HCT116 (cell line): ENCODE results near the gene ATP6V0D1. TPM values are rescaled to one million over a fixed set of nuclear protein-coding genes. Genes with fewer than 3 reads are reported as not detected.

Experiments
- ATAC-seq: fragments of 200-7000 bp; cut with Tn5 transposase; 2 replicates; pipeline ENCODE4 v1.9.1; 2020; ENCODE audit warnings: mild to moderate bottlenecking, moderate library complexity
- BruUV-seq: library from RNA; stranded (reverse); fragments of 400-500 nt; replicated peaks from 2 replicates; lab custom pipeline; 2021; lab: Mats Ljungman, UMichigan
- CTCF ChIA-PET: fragments of 300-600 bp; sonication (Branson Sonifier 250); formaldehyde crosslinking; loops from one replicate; lab custom pipeline; 2021; ENCODE audit warnings: antibody characterized with exemption; lab: Charles Lee
- POLR2A ChIA-PET: fragments of 300-600, 350-600 bp; sonication (Branson Sonifier 250); formaldehyde crosslinking; loops from one replicate; lab custom pipeline; 2021; ENCODE audit warnings: antibody characterized with exemption; lab: Charles Lee
- RAD21 ChIA-PET, 2 experiments: fragments of 300-600 bp; sonication (Branson Sonifier 250); formaldehyde crosslinking; loops; one replicate each; lab custom pipeline; 2023; ENCODE audit warnings: low total read pairs in 2 of 2; ENCODE audit not compliant: uncharacterized antibody in 2 of 2, unreplicated experiment in 2 of 2, low non-redundant PET in 1 of 2; lab: Charles Lee
- DNase-seq: peaks from one replicate; pipeline ENCODE4 v3.0.0-alpha.2; 2010; ENCODE audit warnings: low read depth, low spot score
- H2AFZ ChIP-seq: fragments of 200-600 bp; shearing (Covaris generic), sonication (generic); 2 replicates; pipeline ENCODE4 v1.6.1; 2017; ENCODE audit warnings: low read depth, mixed run types, mixed read lengths, antibody characterized with exemption, low read length; ENCODE audit not compliant: poor library complexity, severe bottlenecking
- H3K27ac ChIP-seq: 2 replicates; pipeline ENCODE4 v1.5.1; 2012; ENCODE audit warnings: low read depth, low read length
- H3K27me3 ChIP-seq: fragments of 200-600 bp; sonication (generic); 2 replicates; pipeline ENCODE4 v1.6.1; 2016; ENCODE audit warnings: mixed run types, low read length, mixed read lengths; ENCODE audit not compliant: insufficient read depth
- H3K36me3 ChIP-seq, 2 experiments: fragments of 200-500 bp in 1 of 2; fragments of 200-600 bp in 1 of 2; sonication (Bioruptor generic) in 1 of 2; sonication (generic) in 1 of 2; 2 replicates each; pipeline versions ENCODE4 v1.5.1 to v1.6.1; 2014 to 2016; ENCODE audit warnings: low read length in 2 of 2, inconsistent platforms in 1 of 2, mixed read lengths in 1 of 2, mixed run types in 1 of 2; ENCODE audit not compliant: insufficient read depth in 2 of 2, control insufficient read depth in 1 of 2
- H3K4me1 ChIP-seq, 2 experiments: fragments of 200-600 bp in 1 of 2; sonication (generic) in 1 of 2; 2 replicates each; pipeline versions ENCODE4 v1.5.1 to v1.6.1; 2012 to 2017; ENCODE audit warnings: low read length in 2 of 2, inconsistent platforms in 1 of 2, mild to moderate bottlenecking in 1 of 2, mixed read lengths in 1 of 2, mixed run types in 1 of 2, moderate library complexity in 1 of 2; ENCODE audit not compliant: insufficient read depth in 2 of 2, control insufficient read depth in 1 of 2
- H3K4me2 ChIP-seq: fragments of 200-600 bp; sonication (generic); 2 replicates; pipeline ENCODE4 v1.6.1; 2017; ENCODE audit warnings: mixed run types, low read length, mixed read lengths
- H3K4me3 ChIP-seq, 2 experiments: fragments of 200-600 bp in 1 of 2; sonication (generic) in 1 of 2; replicated peaks in 1 of 2; 2 replicates each; pipeline ENCODE4 v1.5.1; 2011 to 2016; ENCODE audit warnings: low read length in 2 of 2, control low read depth in 1 of 2, low read depth in 1 of 2, mild to moderate bottlenecking in 1 of 2, mixed read lengths in 1 of 2, mixed run types in 1 of 2
- H3K79me2 ChIP-seq: fragments of 200-600 bp; sonication (generic); 2 replicates; pipeline ENCODE4 v1.6.1; 2017; ENCODE audit warnings: mild to moderate bottlenecking, mixed run types, low read length, moderate library complexity, mixed read lengths; ENCODE audit not compliant: insufficient read depth
- H3K9ac ChIP-seq: fragments of 200-600 bp; sonication (generic); 2 replicates; pipeline ENCODE4 v1.6.1; 2016; ENCODE audit warnings: low read length, mixed read lengths
- H3K9me2 ChIP-seq: fragments of 200-600 bp; sonication (generic), shearing (Covaris generic); 2 replicates; pipeline ENCODE4 v1.6.1; 2017; ENCODE audit warnings: mixed run types, mild to moderate bottlenecking, moderate library complexity; ENCODE audit not compliant: insufficient read depth
- H3K9me3 ChIP-seq, 2 experiments: fragments of 200-500 bp in 1 of 2; fragments of 200-600 bp in 1 of 2; sonication (Bioruptor generic) in 1 of 2; sonication (generic) in 1 of 2; 2 replicates each; pipeline ENCODE4 v1.6.1; 2014 to 2017; ENCODE audit warnings: low read length in 2 of 2, mixed read lengths in 2 of 2, inconsistent platforms in 1 of 2, low read depth in 1 of 2, mild to moderate bottlenecking in 1 of 2, mixed run types in 1 of 2, moderate library complexity in 1 of 2; ENCODE audit not compliant: control insufficient read depth in 1 of 2, insufficient read depth in 1 of 2
- H4K20me1 ChIP-seq: fragments of 200-600 bp; sonication (generic), shearing (Covaris generic); 2 replicates; pipeline ENCODE4 v1.6.1; 2017; ENCODE audit warnings: mixed run types, mild to moderate bottlenecking, moderate library complexity; ENCODE audit not compliant: insufficient read depth
- ATF3 ChIP-seq: IDR thresholded peaks from 2 replicates; pipeline ENCODE4 v1.6.1; 2012
- CEBPB ChIP-seq: IDR thresholded peaks from 2 replicates; pipeline ENCODE4 v1.6.1; 2012; ENCODE audit warnings: low read depth
- CTCF ChIP-seq, 3 experiments: fragments of 200-600 bp in 1 of 3; sonication (generic) in 1 of 3; IDR thresholded peaks in 2 of 3; conservative IDR thresholded peaks in 1 of 3; 2 replicates each; pipeline ENCODE4 v1.5.1; 2012 to 2017; ENCODE audit warnings: low read depth in 2 of 3, low read length in 2 of 3, antibody characterized with exemption in 1 of 3, borderline replicate concordance in 1 of 3, control low read depth in 1 of 3, mild to moderate bottlenecking in 1 of 3, mixed read lengths in 1 of 3, mixed run types in 1 of 3, moderate library complexity in 1 of 3; ENCODE audit not compliant: insufficient read depth in 1 of 3
- EGR1 ChIP-seq: IDR thresholded peaks from 2 replicates; pipeline ENCODE4 v1.6.1; 2012; ENCODE audit warnings: low read depth
- EZH2 ChIP-seq: fragments of 200-600 bp; sonication (generic); IDR thresholded peaks from 2 replicates; pipeline ENCODE4 v1.6.1; 2017; ENCODE audit warnings: antibody characterized with exemption, mixed run types
- EZH2phosphoT487 ChIP-seq: fragments of 200-600 bp; IDR thresholded peaks from 2 replicates; pipeline ENCODE4 v1.6.1; 2018; ENCODE audit warnings: antibody characterized with exemption, borderline replicate concordance
- JUND ChIP-seq: IDR thresholded peaks from 2 replicates; pipeline ENCODE4 v1.6.1; 2012
- MAX ChIP-seq: IDR thresholded peaks from 2 replicates; pipeline ENCODE4 v1.6.1; 2012
- POLR2AphosphoS5 ChIP-seq: IDR thresholded peaks from 2 replicates; pipeline ENCODE4 v1.6.1; 2011; ENCODE audit warnings: mild to moderate bottlenecking, low read depth, low read length, moderate library complexity
- RAD21 ChIP-seq: IDR thresholded peaks from 2 replicates; pipeline ENCODE4 v1.6.1; 2012; ENCODE audit warnings: low read depth, mild to moderate bottlenecking
- SP1 ChIP-seq: IDR thresholded peaks from 2 replicates; pipeline ENCODE4 v1.6.1; 2012; ENCODE audit warnings: low read depth
- TCF7L2 ChIP-seq: IDR thresholded peaks from 2 replicates; pipeline ENCODE4 v1.7.0; 2011; ENCODE audit warnings: borderline replicate concordance, inconsistent platforms; ENCODE audit not compliant: insufficient read depth, insufficient read length; ENCODE audit errors: extremely low read depth
- YY1 ChIP-seq: IDR thresholded peaks from 2 replicates; pipeline ENCODE4 v1.6.1; 2011; ENCODE audit warnings: low read length, low read depth, moderate library complexity, mild to moderate bottlenecking; ENCODE audit not compliant: insufficient replicate concordance; ENCODE audit errors: extremely low read depth
- intact Hi-C: fragments of 100-400 bp; cut with micrococcal nuclease; formaldehyde crosslinking; loops from 2 replicates; pipeline ENCODE4 v1.10.0; 2022
- total RNA-seq: library from RNA; stranded (reverse); gene quantifications from one replicate; pipeline ENCODE4 v1.2.1, GENCODE V29; 2021; ENCODE audit not compliant: unreplicated experiment

The ATP6V0D1 gene
- total RNA-seq, 1 experiment from 2014 or later, result 36.6 TPM

- Histone ChIP-seq H3K27me3 (no peaks in the 10 kb centered on the region), H3K79me2 (no peaks in the 10 kb centered on the region), H3K9me3 (no peaks in the 10 kb centered on the region), H3K9me2 (no peaks in the 10 kb centered on the region), H3K4me2 (peak overlapping the region; percentile 23; the same call in 1 of the 2 replicates), H3K27ac (no peak overlapping the region; the same call in 1 of the 2 replicates), H3K9ac (no peak overlapping the region; the same call in 1 of the 2 replicates), H3K4me3 (no peak overlapping the region), H3K36me3 (no peaks in the 10 kb centered on the region), H2AFZ (no peak overlapping the region), H4K20me1 (no peaks in the 10 kb centered on the region), H3K4me1 (peaks cover 6 to 44% of the 10 kb centered on the region in 2 experiments; a peak in 3 of 4 replicates)
- ATAC-seq (peak; percentile 59), DNase-seq (peak; percentile 42)
- RAD21 ChIA-PET, result interaction anchor here (0.8 to 1.9 kb wide), 6 partner anchors 18 to 168 kb away, joined by 3 to 11 read pairs (median 5); no protein-coding TSS in a partner anchor
- TF ChIP-seq CEBPB, result no peak
- TF ChIP-seq TCF7L2, result no peak
- peak; percentile 83 to 97 (median 84) for TF ChIP-seq CTCF (IDR thresholded peaks at IDR 0.05 in 2 of 3, conservative IDR thresholded peaks at IDR 0.05 in 1 of 3; ENCODE audit: borderline replicate concordance in 1 of 3, insufficient read depth in 1 of 3, low read depth in 2 of 3, low read length in 2 of 3)
- no peak for TF ChIP-seq SP1
- TF ChIP-seq RAD21, result peak; percentile 86
- no peak for TF ChIP-seq ATF3
- TF ChIP-seq POLR2AphosphoS5, result no peak
- no peak for TF ChIP-seq EZH2phosphoT487
- TF ChIP-seq EGR1, result no peak
- TF ChIP-seq JUND, result no peak
- TF ChIP-seq EZH2, result no peak
- peak; percentile 15 for TF ChIP-seq YY1
- TF ChIP-seq MAX, result no peak
- POLR2A ChIA-PET, result interaction anchor here (1.3 kb wide), 1 partner anchor 51 kb away, joined by 3 read pairs; no protein-coding TSS in a partner anchor
- no TSS peak for BruUV-seq
- intact Hi-C loops, result loop anchor here (1.0 kb wide), 2 partner anchors 19 to 37 kb away; no protein-coding TSS in a partner anchor
- CTCF ChIA-PET, result interaction anchor here (0.6 to 3.7 kb wide), 24 partner anchors 10 to 232 kb away, joined by 3 to 41 read pairs (median 4); partner anchors contain the start of genes ACD, ATP6V0D1, FHOD1 and TMEM208
Measured at GRCh38 chr16:67428146-67428731, 52.7 kb downstream of the ATP6V0D1 start.
